CD1c-positive myeloid dendritic cell (primary cell): ENCODE data around the gene TUFT1.
"Not testable (repeated sequence)": the region's sequence is repeated elsewhere in the genome, so short reads cannot be mapped to it uniquely, and the experiment has no call there.

Source experiments
- DNase-seq: peaks from one replicate; pipeline ENCODE4 v3.0.0-alpha.2; 2016; ENCODE audit errors: extremely low spot score

TUFT1 gene

DNA sequence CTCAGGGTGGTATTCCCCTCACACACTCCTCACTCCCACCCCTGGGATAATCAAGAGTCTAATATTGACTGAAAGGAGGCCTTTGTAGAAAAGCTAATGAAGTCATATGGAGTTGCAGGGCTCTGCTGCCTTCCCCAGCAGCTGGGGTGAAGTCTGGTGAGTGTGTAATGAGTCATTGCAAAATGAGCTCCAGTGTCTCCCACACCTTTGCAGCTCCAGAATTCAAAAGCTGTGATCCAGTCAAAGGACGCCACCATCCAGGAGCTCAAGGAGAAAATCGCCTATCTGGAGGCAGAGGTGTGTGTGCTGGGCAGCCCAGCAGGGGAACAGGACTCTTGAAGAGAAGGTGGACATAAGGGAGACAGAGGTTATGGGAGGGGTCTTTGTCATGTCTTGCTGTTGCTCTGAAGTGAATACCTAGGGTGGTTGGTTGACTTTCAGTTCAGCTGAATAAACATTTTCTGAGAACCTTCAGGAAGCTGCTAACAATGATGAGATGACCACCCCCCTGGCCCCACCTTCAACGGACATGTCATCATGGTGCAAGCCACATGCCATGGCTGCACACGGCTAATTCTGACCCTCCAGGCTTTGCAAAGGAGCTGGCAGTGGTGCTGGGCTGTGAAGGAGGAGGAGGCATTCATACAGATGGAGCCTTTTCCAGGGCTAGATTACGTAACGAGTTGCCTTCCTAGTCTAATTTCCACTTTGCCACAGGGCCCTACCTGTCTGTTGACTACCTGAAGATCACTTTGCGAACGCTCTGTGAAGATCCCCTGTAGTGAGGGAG lies 39.5 kb downstream of the TUFT1 start:
- DNase-seq, result no peak

- DNase-seq, result no peak
These were observed 41.3 kb downstream of the TUFT1 start for GRCh38 chr1:151581451-151581850.

GRCh38 chr1:151581921-151582320 lies 41.8 kb downstream of the TUFT1 start:
- no peak for DNase-seq

GRCh38 chr1:151583796-151584195 lies 43.7 kb downstream of the TUFT1 start:
- no peak for DNase-seq

DNA sequence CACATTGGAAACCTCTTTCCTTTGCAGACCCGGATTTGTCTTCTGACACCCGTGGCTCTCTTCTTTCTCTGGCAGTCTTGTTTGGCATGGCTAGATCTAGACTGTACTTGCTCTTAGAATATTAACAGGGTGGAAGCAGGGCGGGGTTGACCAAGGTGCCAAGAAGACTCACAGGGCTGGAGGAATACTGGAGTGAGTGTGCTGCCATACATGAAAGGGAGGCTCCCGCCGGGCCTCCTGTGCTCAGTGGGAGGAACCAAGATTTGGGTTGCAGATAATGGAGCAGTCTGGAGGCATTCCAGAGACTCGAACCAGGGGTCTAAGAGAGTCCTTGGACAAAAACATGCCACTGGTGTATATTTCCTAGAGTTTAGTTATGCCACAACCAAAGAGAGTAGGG lies 44.2 kb downstream of the TUFT1 start:
- DNase-seq, result no peak

- DNase-seq, result no peak
These were observed 44.7 kb downstream of the TUFT1 start for GRCh38 chr1:151584780-151585179.

DNA sequence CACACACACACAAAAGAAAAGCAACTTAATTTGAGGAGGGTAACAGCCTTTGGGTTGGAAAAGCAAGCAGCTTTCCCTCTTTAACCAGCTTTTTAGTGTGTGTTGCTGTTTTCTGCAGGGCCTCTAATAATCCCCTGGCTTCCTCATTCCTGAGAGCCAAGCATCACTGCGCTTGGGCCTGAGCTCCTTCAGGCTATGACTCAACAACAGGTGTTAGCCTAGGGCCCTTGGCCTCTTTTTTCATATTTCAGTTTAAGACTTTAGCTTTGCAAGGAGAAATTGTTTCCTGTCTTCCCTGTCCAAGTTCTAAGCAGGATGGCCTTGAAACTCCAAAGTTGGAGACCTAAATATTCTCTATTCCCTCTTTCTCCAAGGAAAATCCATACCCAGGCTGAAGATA lies 45.5 kb downstream of the TUFT1 start:
- DNase-seq, result no peak

DNA sequence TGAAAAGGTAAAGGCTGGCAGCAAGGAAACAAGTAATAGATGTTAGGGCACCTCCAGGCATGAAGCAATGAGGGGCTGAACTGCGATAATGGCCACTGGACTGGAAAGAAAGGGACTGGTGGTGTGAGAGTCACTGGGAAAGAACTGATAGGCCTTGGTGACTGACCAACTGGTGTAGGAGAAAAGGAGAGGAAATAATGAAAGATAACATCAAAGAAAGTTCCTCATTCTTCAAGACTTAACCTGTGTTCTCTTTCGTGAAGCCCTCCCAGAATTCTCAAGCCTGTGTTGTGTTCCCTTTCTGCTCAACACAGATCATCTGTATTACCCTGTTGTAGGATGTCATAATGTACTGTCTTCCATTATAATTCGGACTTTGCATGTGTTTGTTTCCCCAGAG lies 50.9 kb downstream of the TUFT1 start:
- DNase-seq, result no peak

DNA sequence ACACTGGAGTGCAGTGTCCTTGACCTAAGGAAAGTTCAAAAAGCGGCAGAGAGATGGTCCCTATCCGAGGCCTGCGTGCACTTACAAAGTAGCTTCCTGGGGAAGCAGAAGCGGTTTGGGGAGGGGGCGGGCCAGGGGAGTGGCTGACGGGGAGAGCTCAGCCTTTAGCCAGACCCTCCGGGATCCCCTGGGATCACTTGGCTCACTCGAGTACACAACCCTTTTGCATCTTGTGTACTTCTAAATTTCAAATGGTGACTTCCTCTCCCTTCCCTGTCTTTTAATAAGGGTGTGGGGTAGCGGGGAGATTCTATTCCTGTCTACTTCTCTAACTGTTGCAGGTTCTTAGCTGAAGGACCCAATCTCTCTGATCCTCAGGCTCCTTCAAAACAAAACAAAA lies 53.6 kb downstream of the TUFT1 start:
- peak; percentile 3 for DNase-seq

DNA sequence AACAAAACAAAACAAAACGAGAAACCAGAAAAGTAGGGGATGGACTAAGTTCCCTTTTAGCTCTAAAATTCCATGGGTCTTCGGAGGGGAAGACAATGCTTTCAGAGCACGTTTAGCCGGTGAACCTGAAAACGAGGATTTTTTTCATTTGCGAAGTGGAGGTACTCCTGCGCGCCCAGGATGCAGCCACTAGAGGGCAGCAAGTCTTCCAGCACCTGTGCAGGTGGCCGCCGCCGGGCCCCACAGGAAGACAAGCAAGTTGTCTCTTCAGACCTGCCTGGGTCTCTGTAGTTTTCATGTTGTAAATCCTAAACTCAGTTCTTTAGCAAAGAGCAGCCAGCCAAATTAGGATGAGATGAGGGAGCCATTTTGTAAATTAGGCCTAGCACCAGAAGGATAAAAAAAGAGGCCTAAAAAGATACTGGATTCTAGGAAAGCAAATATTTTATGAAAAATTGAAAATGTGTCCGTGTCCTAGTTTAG lies 54.1 kb downstream of the TUFT1 start:
- peak; percentile 71 for DNase-seq

DNA sequence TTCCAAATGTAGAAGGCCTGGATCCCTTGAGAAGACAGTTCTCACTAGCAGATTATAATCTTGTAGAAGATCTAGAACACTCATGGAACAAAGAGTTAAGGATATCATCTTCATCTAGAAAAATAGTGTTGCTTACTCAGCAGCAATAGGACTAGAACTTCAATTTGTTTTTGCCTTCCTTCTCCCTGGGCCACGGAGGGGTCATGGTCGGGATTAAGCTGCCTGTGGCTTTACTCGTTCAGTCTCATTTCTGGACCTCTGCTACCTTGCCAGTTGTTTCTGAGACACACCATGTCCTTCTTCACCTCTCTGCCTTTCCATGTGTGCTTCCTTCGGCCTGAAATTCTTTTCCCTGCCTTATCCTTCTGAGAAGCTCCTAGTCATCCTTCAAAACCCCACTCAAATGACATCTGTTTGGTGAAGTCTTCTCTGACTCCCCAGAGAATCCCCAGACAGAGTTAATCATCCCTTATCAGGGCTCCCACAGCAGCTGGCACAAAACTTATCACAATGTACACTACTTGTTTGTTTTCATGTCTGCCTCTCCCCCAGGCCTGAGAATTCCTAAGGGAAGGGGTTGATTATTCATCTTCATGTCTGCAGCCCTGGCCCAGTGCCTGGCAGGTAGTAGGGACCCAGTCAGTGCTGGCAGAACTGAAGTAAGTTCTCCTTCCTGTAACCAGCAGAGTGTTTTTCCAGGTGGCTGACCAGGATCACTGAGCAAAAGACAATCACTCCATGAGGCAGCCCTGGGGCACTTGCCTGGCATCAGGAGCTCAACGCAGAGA lies 56.3 kb downstream of the TUFT1 start:
- DNase-seq, result no peak

GRCh38 chr1:151602550-151602949 lies 62.4 kb downstream of the TUFT1 start:
- not testable (repeated sequence) for DNase-seq

GRCh38 chr1:151604291-151604690 lies 64.2 kb downstream of the TUFT1 start:
- DNase-seq, result no peak

DNA sequence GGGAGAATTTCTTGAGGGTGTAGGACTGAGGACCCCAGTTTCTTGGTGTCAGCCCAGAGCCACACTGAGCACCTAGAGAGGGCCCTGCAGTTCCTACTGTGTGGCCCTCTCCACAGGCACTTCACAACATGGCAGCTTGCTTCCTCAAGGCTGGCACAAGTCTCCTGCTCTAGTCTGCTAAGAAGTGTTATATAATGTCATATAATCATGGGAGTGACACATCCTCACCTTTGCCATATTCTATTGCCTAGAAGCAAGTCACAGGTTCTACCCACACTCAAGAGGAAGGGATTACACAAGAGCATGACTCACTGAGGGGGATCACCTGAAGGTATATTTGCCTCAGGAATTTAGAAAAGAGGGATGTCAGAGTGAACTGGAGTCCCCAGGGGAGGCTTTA lies 66.3 kb downstream of the TUFT1 start:
- peak; percentile 16 for DNase-seq

DNA sequence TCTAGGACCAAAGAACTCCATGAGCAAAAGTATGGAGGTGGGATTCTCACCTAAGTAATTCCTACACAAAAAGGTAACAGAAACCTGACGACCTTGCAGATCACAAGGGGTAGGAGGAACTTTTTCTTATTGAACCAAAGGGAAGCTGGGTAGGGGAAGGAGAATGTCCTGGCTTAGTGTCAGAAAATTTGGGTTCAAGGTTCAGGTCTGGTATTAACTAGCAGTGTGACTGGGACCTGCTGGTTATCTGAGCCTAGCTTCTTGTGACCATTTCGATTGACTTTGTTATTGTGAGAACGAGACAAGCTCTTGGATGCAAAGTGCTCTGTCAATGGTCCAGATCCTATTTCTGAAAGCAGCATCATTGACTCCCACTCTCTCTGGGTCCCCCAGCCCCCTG lies 66.7 kb downstream of the TUFT1 start:
- no peak for DNase-seq

DNA sequence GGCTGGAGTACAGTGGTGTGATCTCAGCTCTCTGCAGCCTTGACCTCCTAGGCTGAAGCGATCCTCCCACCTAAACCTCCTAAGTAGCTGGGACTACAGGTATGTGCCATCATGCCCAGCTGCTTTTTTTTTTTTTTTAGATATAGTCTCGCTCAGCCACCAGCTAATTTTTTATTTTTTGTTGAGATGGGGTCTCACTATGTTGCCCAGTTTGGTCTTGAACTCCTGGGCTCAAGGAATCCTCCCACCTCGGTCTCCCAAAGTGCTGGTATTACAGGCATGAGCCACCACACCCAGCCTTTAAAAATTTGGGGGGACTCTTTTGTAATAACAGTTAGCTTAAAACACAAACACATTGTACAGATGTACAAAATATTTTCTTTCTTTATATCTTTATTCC lies 70.0 kb downstream of the TUFT1 start:
- no peak for DNase-seq

- peak; percentile 98 for DNase-seq
These were observed 71.2 kb downstream of the TUFT1 start for GRCh38 chr1:151611288-151611790.

- DNase-seq, result peak; percentile 90
These were observed 71.9 kb downstream of the TUFT1 start, which contains the start of gene SNX27 for GRCh38 chr1:151611832-151612500. Gene SNX27 (plus strand): TSS chr1:151612050. CDS start chr1:151612202, 152 bp downstream.

DNA sequence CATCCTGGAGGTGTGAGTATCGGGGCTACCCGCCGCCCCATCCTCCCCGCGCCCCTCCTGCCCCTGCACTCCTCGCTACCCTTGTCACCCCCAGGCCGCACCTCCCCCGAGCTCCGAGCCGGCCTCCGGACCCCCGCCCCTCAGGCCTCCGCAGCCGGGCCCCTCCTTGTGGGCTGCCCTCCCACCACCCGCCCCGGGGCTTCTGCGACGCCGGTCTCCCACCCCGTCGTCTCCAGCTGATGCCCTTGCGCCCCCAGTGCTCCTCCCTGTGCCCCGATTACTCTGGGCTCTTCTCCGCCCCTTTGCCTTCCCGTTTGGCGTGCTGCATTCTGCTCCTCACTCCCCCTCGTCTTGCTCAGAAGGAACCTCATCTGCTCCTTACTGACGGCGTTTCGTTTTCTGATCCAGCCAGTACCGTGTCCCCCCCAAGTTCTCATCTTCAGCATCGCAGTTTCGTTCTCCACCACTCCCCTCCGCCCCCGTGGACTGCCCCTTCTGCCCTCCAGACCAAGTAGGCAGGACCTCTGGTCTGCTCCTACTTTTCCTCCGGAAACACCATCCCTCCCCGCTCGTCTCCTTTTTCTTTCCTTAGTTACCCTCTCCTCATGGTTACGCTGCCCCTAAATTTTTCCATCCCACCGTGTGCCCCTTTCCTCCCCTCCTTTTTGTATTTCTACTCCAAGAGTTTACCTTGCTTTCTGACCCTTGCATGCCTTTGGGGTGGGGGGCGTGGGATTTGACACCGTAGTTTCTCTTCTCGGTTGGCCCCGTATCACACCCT lies 72.6 kb downstream of the TUFT1 start:
- DNase-seq, result peak; percentile 38

DNA sequence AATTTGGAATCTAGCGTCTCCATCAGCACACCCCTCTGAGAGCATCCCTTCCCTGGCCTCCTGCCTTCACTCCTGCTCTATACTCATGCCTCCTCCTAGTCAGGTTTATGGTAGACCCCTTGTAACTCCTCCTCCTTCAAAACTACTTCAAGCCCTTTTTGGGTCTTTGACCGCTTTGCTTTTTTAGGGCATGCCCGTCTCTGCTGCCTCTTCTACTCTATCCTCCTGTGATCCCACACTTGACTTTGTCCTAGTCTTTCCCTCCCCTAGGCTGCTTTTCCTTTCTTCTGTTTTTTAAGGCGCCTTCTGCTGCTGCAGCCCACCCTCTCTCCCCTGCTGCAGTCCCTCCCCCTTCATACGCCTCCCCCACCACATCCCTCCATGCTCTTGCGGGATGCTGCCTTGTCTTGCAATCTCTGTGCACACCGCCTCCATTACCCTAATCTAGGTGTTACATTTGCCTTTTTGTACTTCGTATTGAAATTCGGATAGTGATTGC lies 73.2 kb downstream of the TUFT1 start:
- no peak for DNase-seq
